Smooth muscle cell (in vitro differentiated cells): ENCODE data around the gene PCDHGA7. TPM values are rescaled to one million over a fixed set of nuclear protein-coding genes. Genes with fewer than 3 reads are reported as not detected.
"Not testable (repeated sequence)": the region's sequence is repeated elsewhere in the genome, so short reads cannot be mapped to it uniquely, and the experiment has no call there.

Experiments used
- DNase-seq: peaks from one replicate; lab custom pipeline; 2025; ENCODE audit not compliant: unreplicated experiment; lab: John Stamatoyannopoulos, UW
- H2AFZ ChIP-seq: fragments of 200-600 bp; sonication (generic); 2 replicates; pipeline ENCODE4 v1.6.0; 2016; ENCODE audit warnings: antibody characterized with exemption, low read depth, mild to moderate bottlenecking
- H3F3A ChIP-seq: fragments of 200-600 bp; sonication (generic); 2 replicates; pipeline ENCODE4 v1.6.0; 2017; ENCODE audit warnings: antibody characterized with exemption, low read depth
- H3K27ac ChIP-seq: fragments of 200-600 bp; sonication (generic); 2 replicates; pipeline ENCODE4 v1.5.1; 2016; ENCODE audit warnings: low read depth, mild to moderate bottlenecking
- H3K27me3 ChIP-seq: fragments of 200-600 bp; sonication (generic); 2 replicates; pipeline ENCODE4 v1.6.1; 2016; ENCODE audit warnings: low read depth, mild to moderate bottlenecking
- H3K36me3 ChIP-seq: fragments of 200-600 bp; sonication (generic); 2 replicates; pipeline ENCODE4 v1.5.1; 2016; ENCODE audit warnings: low read depth
- H3K4me1 ChIP-seq: fragments of 200-600 bp; sonication (generic); 2 replicates; pipeline ENCODE4 v1.5.1; 2016; ENCODE audit warnings: low read depth
- H3K4me2 ChIP-seq: fragments of 200-600 bp; sonication (generic); 2 replicates; pipeline ENCODE4 v1.6.0; 2016; ENCODE audit warnings: mild to moderate bottlenecking
- H3K4me3 ChIP-seq: fragments of 200-600 bp; sonication (generic); 2 replicates; pipeline ENCODE4 v1.5.1; 2016; ENCODE audit warnings: mild to moderate bottlenecking
- H3K79me2 ChIP-seq: fragments of 200-600 bp; sonication (generic); 2 replicates; pipeline ENCODE4 v1.6.0; 2016; ENCODE audit warnings: low read depth, mild to moderate bottlenecking
- H3K9ac ChIP-seq: fragments of 200-600 bp; sonication (generic); 2 replicates; pipeline ENCODE4 v1.6.0; 2016; ENCODE audit warnings: low read depth
- H3K9me3 ChIP-seq: fragments of 200-600 bp; sonication (generic); replicated peaks from 2 replicates; pipeline ENCODE4 v1.5.1; 2016; ENCODE audit warnings: low read depth
- H4K20me1 ChIP-seq: fragments of 200-600 bp; sonication (generic); 2 replicates; pipeline ENCODE4 v1.6.0; 2016; ENCODE audit warnings: low read depth
- WGBS: methylation state at CpG from one replicate; pipeline ENCODE4 v1.1.7; 2016; ENCODE audit warnings: low lambda C conversion rate; 5-methylcytosine and 5-hydroxymethylcytosine counted together
- polyA plus RNA-seq: library from polyadenylated mRNA; unstranded; fragments of >200 nt; fragmentation: Nextera tagmentation; extraction: Ambion mirVana; gene quantifications from 2 replicates; pipeline ENCODE4 v1.2.1, GENCODE V29; 2016
- total RNA-seq: library from RNA; depleted of rRNA; stranded (reverse); fragments of >200 nt; gene quantifications from 2 replicates; pipeline ENCODE4 v1.2.3, GENCODE V29; 2014
- TF ChIP-seq, protein P1 (sequence below): fragments of 200-600 bp; sonication (generic); IDR thresholded peaks from 2 replicates; pipeline ENCODE4 v1.5.1; 2017; ENCODE audit warnings: borderline replicate concordance, mild to moderate bottlenecking, antibody characterized with exemption; ENCODE audit not compliant: insufficient read depth, poor library complexity, severe bottlenecking

Gene PCDHGA7
- total and polyA plus RNA-seq, 2 experiments from 2014 or later = 0.09 TPM; not detected in 1

DNA sequence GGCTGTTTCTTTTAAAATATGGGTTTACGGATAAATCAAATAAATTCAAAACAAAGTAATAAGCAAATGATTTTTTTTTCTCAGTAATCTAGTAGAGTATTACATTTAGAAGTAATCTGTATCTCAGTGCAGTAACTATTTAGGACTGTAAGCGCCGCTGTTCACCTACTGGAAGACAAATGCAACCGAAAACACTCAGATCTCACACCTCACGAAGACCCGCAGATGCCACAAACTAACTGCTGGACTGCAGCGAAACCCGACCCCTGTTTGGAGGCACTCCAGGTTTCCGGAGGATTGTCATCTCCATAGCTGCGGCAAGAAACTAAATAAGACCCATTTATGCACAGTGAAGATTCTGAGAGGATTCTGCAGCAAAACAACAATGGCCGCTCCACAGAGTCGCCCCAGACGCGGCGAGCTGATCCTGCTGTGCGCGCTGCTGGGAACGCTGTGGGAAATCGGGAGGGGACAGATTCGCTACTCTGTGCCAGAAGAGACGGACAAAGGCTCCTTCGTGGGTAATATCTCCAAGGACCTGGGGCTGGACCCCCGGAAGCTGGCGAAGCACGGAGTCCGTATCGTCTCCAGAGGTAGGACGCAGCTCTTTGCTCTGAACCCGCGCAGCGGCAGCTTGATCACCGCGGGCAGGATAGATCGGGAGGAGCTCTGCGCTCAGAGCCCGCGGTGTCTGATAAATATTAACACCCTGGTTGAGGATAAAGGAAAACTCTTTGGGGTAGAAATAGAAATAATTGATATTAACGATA lies 10.1 kb downstream of the PCDHGA7 start, which contains the start of gene PCDHGA8:
PCDHGA8 (plus strand) TSS at position 205 of the 770 bp plus-strand sequence; CDS start at position 386, 181 bp downstream.
- WGBS = 98% methylated on average over 38 of the region's 38 CpGs
- Histone ChIP-seq H3K27me3 (no peaks in the 10 kb centered on the region), H4K20me1 (no peaks in the 10 kb centered on the region), H3K4me2 (peak within 1 kb of the TSS; percentile 53), H3F3A (no peaks in the 10 kb centered on the region), H3K9me3 (peaks cover 53% of the 10 kb centered on the region), H3K79me2 (peaks cover 15% of the 10 kb centered on the region), H3K9ac (no peak within 1 kb of the TSS), H3K4me3 (peak within 1 kb of the TSS; percentile 35), H3K4me1 (no peaks in the 10 kb centered on the region), H3K27ac (no peak within 1 kb of the TSS), H3K36me3 (peaks cover 37% of the 10 kb centered on the region), H2AFZ (no peak within 1 kb of the TSS)
- TF ChIP-seq, protein P1, sequence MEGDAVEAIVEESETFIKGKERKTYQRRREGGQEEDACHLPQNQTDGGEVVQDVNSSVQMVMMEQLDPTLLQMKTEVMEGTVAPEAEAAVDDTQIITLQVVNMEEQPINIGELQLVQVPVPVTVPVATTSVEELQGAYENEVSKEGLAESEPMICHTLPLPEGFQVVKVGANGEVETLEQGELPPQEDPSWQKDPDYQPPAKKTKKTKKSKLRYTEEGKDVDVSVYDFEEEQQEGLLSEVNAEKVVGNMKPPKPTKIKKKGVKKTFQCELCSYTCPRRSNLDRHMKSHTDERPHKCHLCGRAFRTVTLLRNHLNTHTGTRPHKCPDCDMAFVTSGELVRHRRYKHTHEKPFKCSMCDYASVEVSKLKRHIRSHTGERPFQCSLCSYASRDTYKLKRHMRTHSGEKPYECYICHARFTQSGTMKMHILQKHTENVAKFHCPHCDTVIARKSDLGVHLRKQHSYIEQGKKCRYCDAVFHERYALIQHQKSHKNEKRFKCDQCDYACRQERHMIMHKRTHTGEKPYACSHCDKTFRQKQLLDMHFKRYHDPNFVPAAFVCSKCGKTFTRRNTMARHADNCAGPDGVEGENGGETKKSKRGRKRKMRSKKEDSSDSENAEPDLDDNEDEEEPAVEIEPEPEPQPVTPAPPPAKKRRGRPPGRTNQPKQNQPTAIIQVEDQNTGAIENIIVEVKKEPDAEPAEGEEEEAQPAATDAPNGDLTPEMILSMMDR = no peak
- no peak for DNase-seq

DNA sequence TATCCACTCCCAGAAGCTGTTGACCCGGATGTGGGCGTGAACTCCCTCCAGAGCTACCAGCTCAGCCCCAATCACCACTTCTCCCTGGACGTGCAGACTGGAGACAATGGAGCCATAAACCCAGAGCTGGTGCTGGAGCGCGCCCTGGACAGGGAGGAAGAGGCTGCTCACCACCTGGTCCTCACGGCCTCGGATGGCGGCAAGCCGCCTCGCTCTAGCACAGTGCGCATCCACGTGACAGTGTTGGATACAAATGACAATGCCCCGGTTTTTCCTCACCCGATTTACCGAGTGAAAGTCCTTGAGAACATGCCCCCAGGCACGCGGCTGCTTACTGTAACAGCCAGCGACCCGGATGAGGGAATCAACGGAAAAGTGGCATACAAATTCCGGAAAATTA lies 10.7 kb downstream of the PCDHGA7 start:
- no peak overlapping the region for H3K27ac ChIP-seq

DNA sequence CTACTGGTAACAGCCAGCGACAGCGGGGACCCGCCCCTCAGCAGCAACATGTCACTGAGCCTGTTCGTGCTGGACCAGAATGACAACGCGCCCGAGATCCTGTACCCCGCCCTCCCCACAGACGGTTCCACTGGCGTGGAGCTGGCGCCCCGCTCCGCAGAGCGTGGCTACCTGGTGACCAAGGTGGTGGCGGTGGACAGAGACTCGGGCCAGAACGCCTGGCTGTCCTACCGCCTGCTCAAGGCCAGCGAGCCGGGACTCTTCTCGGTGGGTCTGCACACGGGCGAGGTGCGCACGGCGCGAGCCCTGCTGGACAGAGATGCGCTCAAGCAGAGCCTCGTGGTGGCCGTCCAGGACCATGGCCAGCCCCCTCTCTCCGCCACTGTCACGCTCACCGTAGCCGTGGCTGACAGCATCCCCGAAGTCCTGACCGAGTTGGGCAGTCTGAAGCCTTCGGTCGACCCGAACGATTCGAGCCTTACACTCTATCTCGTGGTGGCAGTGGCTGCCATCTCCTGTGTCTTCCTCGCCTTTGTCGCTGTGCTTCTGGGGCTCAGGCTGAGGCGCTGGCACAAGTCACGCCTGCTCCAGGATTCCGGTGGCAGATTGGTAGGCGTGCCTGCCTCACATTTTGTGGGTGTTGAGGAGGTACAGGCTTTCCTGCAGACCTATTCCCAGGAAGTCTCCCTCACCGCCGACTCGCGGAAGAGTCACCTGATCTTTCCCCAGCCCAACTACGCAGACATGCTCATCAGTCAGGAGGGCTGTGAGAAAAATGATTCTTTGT lies 12.1 kb downstream of the PCDHGA7 start:
- not testable (repeated sequence) for H3K27me3 ChIP-seq, H4K20me1 ChIP-seq, H3F3A ChIP-seq, DNase-seq, H3K4me2 ChIP-seq, H3K9ac ChIP-seq, H3K4me1 ChIP-seq, H3K27ac ChIP-seq, H3K4me3 ChIP-seq, H2AFZ ChIP-seq
- Histone ChIP-seq H3K36me3 (peaks cover 37% of the 10 kb centered on the region), H3K79me2 (peaks cover 15% of the 10 kb centered on the region), H3K9me3 (peaks cover 51% of the 10 kb centered on the region)
- 98% methylated on average over 45 of the region's 53 CpGs for WGBS

More for the DNA sequence above, 10.7 kb downstream of the PCDHGA7 start:
- H2AFZ ChIP-seq = no peak overlapping the region
- H3K4me2 ChIP-seq = no peak overlapping the region
- WGBS = 96% methylated on average over 21 of the region's 21 CpGs
- H3F3A ChIP-seq = no peaks in the 10 kb centered on the region
- no peak overlapping the region for H3K9ac ChIP-seq
- H3K4me3 ChIP-seq = no peak overlapping the region
- H3K36me3 ChIP-seq = peaks cover 37% of the 10 kb centered on the region
- H3K79me2 ChIP-seq = peaks cover 15% of the 10 kb centered on the region
- H3K4me1 ChIP-seq = no peaks in the 10 kb centered on the region
- DNase-seq = no peak
- H4K20me1 ChIP-seq = no peaks in the 10 kb centered on the region
- no peaks in the 10 kb centered on the region for H3K27me3 ChIP-seq
- TF ChIP-seq, protein P1 = no peak
- H3K9me3 ChIP-seq = peaks cover 52% of the 10 kb centered on the region

DNA sequence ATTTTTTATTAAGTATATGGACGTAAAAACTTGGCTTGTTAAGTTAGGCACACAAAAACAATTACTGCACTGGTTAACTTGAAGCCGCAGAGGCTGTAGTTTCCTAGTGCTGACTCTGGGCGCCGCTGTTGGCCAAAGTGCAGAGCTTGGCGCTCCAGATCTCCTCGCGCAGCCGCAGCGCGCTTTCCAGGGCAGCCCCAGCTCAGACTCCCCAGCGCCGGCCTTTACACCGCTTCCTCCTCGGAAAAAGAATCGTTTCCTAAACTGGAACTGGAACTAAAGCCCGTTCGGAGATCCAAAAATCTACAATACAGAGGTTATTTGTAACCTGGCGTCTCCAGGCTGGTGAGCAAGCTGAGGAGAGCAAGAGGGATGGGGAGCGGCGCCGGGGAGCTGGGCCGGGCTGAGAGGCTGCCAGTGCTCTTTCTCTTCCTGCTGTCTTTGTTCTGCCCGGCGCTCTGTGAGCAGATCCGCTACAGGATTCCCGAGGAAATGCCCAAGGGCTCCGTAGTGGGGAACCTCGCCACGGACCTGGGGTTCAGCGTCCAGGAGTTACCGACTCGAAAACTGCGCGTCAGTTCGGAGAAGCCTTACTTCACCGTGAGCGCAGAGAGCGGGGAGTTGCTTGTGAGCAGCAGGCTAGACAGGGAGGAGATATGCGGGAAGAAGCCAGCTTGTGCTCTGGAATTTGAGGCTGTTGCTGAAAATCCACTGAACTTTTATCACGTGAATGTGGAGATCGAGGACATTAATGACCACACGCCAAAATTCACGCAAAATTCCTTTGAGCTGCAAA lies 15.4 kb downstream of the PCDHGA7 start, which contains the start of gene PCDHGB5:
PCDHGB5 (plus strand) TSS at position 192 of the 796 bp plus-strand sequence; CDS start at position 373, 181 bp downstream.
- not testable (repeated sequence) for H3K27me3 ChIP-seq, H4K20me1 ChIP-seq, H3K4me3 ChIP-seq, H3F3A ChIP-seq, H2AFZ ChIP-seq, H3K79me2 ChIP-seq, DNase-seq, H3K4me1 ChIP-seq, H3K27ac ChIP-seq, H3K4me2 ChIP-seq, H3K36me3 ChIP-seq, H3K9ac ChIP-seq
- 83% methylated on average over 26 of the region's 43 CpGs for WGBS
- H3K9me3 ChIP-seq = peaks cover 31% of the 10 kb centered on the region
